ENCODE data around the gene OPCML.

The OPCML gene

DNA sequence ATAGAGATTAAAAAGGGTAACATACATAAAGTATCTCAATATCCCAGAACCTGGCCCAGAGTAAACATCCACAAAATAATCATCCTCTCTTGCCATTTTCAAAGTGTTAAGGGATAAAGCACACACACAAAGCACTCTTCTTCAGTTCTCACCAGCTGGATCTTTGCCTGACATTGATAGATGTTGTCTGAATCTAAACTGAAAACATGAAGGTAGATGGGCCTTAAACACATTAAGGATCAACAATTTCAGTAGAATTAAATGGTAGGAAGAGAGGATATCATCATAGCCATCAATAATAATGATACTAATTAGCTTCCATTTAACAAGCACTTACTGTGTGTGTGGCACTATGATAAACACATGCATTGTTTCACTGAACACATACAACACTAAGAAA lies 261.1 kb downstream of the OPCML start:
- TF ChIP-seq, protein P1, sequence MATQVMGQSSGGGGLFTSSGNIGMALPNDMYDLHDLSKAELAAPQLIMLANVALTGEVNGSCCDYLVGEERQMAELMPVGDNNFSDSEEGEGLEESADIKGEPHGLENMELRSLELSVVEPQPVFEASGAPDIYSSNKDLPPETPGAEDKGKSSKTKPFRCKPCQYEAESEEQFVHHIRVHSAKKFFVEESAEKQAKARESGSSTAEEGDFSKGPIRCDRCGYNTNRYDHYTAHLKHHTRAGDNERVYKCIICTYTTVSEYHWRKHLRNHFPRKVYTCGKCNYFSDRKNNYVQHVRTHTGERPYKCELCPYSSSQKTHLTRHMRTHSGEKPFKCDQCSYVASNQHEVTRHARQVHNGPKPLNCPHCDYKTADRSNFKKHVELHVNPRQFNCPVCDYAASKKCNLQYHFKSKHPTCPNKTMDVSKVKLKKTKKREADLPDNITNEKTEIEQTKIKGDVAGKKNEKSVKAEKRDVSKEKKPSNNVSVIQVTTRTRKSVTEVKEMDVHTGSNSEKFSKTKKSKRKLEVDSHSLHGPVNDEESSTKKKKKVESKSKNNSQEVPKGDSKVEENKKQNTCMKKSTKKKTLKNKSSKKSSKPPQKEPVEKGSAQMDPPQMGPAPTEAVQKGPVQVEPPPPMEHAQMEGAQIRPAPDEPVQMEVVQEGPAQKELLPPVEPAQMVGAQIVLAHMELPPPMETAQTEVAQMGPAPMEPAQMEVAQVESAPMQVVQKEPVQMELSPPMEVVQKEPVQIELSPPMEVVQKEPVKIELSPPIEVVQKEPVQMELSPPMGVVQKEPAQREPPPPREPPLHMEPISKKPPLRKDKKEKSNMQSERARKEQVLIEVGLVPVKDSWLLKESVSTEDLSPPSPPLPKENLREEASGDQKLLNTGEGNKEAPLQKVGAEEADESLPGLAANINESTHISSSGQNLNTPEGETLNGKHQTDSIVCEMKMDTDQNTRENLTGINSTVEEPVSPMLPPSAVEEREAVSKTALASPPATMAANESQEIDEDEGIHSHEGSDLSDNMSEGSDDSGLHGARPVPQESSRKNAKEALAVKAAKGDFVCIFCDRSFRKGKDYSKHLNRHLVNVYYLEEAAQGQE (IDR thresholded peaks at IDR 0.05; ENCODE audit: insufficient replicate concordance, low read depth), result no peak
- TF ChIP-seq POLR2AphosphoS5 (IDR thresholded peaks at IDR 0.05; ENCODE audit: low read depth) (no peak), SPI1 (IDR thresholded peaks at IDR 0.05; ENCODE audit: borderline replicate concordance, low read depth) (no peak), GABPA (IDR thresholded peaks at IDR 0.05; ENCODE audit: low read depth) (no peak), CTCF (IDR thresholded peaks at IDR 0.05; ENCODE audit: insufficient read depth, low read length) (no peak)
- no peak for DNase-seq (ENCODE audit: low read depth in 1 of 2, low spot score in 1 of 2)
- Histone ChIP-seq H3K4me3 (replicated peaks; ENCODE audit: insufficient read depth, low read length) (no peak overlapping the region), H3K27me3 (ENCODE audit: insufficient read depth, poor library complexity, severe bottlenecking) (peaks cover 2% of the 10 kb centered on the region), H3K27ac (replicated peaks) (no peak overlapping the region)

GRCh38 chr11:133269267-133269666 lies 263.0 kb downstream of the OPCML start:
- Histone ChIP-seq H3K27me3 (ENCODE audit: insufficient read depth, poor library complexity, severe bottlenecking) (peaks cover 2% of the 10 kb centered on the region), H3K27ac (replicated peaks) (no peak overlapping the region), H3K4me3 (replicated peaks; ENCODE audit: insufficient read depth, low read length) (no peak overlapping the region)
- no peak for DNase-seq (ENCODE audit: low read depth in 1 of 2, low spot score in 1 of 2)
- TF ChIP-seq, protein P1 (IDR thresholded peaks at IDR 0.05; ENCODE audit: insufficient replicate concordance, low read depth), result no peak
- TF ChIP-seq POLR2AphosphoS5 (IDR thresholded peaks at IDR 0.05; ENCODE audit: low read depth) (no peak), GABPA (IDR thresholded peaks at IDR 0.05; ENCODE audit: low read depth) (no peak), SPI1 (IDR thresholded peaks at IDR 0.05; ENCODE audit: borderline replicate concordance, low read depth) (no peak), CTCF (IDR thresholded peaks at IDR 0.05; ENCODE audit: insufficient read depth, low read length) (no peak)

DNA sequence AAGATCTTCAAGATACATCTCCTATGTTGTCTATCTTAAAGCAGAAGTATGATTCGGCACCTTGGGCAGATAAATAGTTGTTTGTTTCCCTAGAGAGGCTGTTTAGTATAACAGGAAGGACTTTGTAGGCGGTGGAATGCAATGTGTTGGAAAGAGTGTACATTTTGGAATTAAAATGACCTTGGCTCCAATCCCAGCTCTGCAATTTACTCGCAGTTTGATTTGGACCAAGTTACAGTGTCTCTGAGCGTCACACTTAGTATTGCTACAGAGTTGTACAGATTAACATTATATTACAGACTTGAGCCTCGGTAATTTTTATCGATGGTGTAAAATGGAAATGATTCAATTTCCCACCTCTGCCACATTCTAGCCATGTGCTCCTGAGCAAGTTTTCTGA lies 265.3 kb downstream of the OPCML start:
- no peak for DNase-seq (ENCODE audit: low read depth in 1 of 2, low spot score in 1 of 2)
- no peak for TF ChIP-seq SPI1 (IDR thresholded peaks at IDR 0.05; ENCODE audit: borderline replicate concordance, low read depth)
- H3K27ac ChIP-seq (replicated peaks), result no peak overlapping the region
- no peak overlapping the region for H3K4me3 ChIP-seq (replicated peaks; ENCODE audit: insufficient read depth, low read length)
- peaks cover 2% of the 10 kb centered on the region for H3K27me3 ChIP-seq (ENCODE audit: insufficient read depth, poor library complexity, severe bottlenecking)

- no peak for DNase-seq (ENCODE audit: low read depth in 1 of 2, low spot score in 1 of 2)
- H3K27ac ChIP-seq (replicated peaks), result no peak overlapping the region
- peaks cover 2% of the 10 kb centered on the region for H3K27me3 ChIP-seq (ENCODE audit: insufficient read depth, poor library complexity, severe bottlenecking)
- H3K4me3 ChIP-seq (replicated peaks; ENCODE audit: insufficient read depth, low read length), result no peak overlapping the region
- TF ChIP-seq, protein P1 (IDR thresholded peaks at IDR 0.05; ENCODE audit: insufficient replicate concordance, low read depth), result no peak
- TF ChIP-seq CTCF (IDR thresholded peaks at IDR 0.05; ENCODE audit: insufficient read depth, low read length) (no peak), GABPA (IDR thresholded peaks at IDR 0.05; ENCODE audit: low read depth) (no peak), POLR2AphosphoS5 (IDR thresholded peaks at IDR 0.05; ENCODE audit: low read depth) (no peak), SPI1 (IDR thresholded peaks at IDR 0.05; ENCODE audit: borderline replicate concordance, low read depth) (no peak)
Observed at GRCh38 chr11:133265530-133266035, 266.7 kb downstream of the OPCML start.

Measured in HL-60 (cell line).